HG03045 (cell line): ENCODE measurements around the gene TTC29.
"Not testable (repeated sequence)": the region's sequence is repeated elsewhere in the genome, so short reads cannot be mapped to it uniquely, and the experiment has no call there.

Experiments
- ATAC-seq: cut with Tn5 transposase; IDR thresholded peaks from one replicate; pipeline ENCODE4 v1.9.1; 2021; ENCODE audit warnings: mild to moderate bottlenecking, moderate library complexity; ENCODE audit not compliant: unreplicated experiment

TTC29 gene

DNA sequence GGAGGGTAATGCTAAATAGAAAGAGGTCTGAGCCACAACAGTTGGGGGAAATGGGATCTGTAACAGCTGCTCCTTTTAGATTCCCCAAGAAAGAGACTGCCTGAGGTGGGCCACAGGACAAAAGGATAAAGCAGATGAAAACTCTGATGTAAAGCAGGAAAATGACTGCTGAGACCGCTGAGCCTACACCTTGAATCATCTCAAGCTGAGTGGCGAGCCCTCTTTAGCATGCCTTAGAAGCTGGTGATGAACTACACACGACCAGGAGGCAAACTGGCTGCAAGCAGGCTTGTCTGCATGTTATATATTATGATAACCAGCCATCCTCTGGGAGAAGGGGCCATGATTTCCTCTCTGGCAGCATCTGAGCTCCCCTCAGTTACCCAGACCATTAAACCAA lies 88.4 kb downstream of the TTC29 start:
- no peak for ATAC-seq

DNA sequence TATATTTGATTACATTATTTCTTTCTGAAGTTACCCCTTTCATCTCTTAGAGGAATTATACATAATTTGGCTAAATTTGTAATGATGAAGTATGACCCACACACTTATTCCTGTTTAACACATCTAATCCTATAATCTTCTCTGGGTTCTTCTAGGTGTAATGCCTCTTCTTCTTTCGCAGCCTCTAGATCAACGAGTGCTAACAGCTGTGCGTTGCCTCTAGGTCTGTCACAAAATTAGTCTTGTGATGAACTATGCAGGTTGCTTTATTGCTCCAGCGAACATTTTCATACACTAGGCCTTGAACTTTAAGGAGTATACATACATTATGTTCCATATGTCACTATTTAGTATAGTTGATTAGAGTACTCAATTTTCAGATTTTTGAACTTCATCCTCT lies 89.9 kb downstream of the TTC29 start:
- ATAC-seq = no peak

DNA sequence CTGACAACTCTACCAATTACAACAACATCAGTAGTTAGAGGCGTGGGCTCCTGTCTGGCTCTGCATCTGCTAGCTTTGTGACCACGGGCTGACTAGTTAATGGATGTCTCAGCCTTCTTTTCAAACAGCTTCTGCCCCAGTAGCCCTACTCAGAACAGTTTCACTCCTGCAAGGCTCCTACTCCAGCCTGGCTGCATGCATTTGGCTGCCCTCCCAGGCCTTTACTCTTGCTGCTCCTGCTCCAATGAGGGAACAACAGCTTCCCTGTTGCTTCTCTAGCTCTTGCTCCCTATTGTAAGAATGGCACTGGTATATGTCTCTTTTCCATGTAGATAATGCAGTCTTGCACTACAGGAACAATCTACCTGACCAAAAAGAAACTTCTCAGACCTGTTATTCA lies 93.3 kb downstream of the TTC29 start:
- ATAC-seq = no peak

DNA sequence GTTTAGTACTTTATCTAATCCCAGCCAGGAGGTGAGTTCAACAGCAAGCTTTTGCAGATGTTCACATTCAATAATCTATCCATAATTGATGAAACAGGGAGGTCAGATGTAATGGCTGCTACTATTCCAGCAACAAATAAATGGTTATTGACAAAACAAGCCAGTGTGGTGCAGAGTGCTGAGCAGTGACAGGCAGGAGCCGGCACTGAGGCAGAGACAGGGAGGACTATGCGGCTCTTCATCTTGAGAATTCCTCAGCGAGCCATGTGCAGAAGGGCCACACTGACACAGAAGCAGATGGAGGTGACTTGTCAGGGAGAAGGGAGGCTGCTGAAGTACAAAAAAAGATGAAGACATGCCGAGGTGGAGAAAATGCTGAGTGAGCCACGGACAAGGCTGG lies 98.3 kb downstream of the TTC29 start:
- ATAC-seq = no peak

DNA sequence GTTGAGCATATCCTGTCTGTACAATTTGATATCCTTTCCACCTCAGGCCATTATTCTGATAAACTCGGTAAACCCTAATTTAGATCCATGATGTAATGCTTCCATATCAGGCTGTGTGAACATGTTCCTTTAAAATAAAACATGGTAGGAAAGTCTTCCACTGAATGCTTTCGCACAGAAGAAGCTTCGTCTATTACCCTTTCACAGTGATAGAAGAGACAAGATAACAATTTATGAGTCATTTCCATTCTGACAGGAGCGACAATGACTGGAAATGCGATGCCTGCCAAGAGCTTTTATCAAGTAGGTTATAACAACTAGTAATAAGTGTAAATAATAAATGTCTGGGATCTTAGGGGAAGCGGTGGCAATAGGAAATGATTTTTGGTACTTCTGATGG lies 98.8 kb downstream of the TTC29 start:
- no peak for ATAC-seq

DNA sequence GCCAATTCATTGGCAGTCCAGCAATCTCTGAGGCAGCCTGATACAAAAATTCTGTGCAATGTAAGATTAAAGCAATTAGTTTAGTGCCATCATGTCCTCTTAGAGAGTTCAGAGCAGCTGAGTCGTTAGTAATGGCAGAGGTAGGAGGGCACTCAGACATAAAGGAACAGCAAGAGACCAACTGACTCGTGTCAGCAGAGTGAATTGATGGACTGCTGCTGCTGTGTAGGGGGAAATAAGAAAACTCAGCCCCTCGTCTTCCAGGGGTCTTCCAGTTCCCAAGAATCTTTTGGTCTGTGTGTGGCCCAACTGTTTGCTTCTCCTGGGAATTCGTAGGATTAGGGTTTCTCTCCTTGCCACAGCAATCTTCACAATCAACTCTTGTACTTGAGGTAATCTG lies 100.9 kb downstream of the TTC29 start:
- ATAC-seq = no peak

DNA sequence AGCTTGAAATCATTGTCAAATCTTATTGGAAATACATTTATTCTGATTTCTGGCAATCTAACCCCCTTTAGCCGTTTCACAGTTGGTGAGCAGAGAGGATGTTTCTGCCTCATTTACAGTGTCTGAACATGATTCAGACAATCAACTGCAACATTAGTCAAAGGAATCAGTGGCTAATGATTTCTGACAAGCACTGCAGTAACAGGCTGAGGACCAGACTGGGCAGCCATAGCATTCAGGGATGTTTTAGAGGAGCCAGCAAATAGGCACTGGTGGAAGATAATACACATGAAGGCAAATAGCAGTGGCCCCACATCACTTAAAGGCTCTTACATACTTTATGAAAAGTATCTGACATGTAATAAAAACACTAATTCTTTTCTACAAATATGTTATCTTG lies 102.8 kb downstream of the TTC29 start:
- no peak for ATAC-seq

DNA sequence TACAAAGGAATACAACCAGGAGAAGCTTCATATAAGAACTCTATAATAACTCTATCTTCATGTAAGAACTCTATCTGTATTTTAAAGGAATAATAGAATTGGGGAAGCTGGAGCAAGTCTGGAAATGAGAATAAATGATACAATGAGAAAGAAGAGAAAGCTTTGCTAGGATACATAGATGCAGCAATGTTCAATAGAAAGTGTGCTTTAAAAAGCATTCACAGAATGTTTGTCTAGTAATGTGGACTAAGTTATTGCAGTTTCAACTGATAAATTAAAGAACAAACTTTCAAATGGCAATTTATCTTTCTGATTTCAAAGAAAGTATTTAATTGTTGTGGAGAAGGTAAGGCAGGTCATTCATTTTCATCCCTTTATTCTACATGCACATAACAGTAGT lies 104.9 kb downstream of the TTC29 start:
- no peak for ATAC-seq

DNA sequence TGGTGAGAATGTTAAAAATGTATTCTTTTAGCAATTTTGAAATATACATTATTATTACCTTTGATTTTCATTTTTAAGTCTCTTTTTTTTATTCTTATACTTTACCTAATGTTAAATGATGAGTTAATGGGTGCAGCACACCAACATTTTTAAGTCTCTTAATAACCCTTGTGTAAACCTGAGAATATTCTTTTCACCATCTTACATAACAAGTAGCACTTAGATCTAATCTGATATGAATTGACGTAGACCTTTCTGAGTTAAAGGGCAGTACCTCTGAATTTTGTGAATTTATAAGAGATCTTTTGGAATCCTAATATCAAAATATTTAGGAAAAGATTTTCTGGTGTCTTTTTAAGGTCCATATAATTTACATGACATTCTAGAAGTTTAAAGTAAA lies 110.6 kb downstream of the TTC29 start:
- no peak for ATAC-seq

DNA sequence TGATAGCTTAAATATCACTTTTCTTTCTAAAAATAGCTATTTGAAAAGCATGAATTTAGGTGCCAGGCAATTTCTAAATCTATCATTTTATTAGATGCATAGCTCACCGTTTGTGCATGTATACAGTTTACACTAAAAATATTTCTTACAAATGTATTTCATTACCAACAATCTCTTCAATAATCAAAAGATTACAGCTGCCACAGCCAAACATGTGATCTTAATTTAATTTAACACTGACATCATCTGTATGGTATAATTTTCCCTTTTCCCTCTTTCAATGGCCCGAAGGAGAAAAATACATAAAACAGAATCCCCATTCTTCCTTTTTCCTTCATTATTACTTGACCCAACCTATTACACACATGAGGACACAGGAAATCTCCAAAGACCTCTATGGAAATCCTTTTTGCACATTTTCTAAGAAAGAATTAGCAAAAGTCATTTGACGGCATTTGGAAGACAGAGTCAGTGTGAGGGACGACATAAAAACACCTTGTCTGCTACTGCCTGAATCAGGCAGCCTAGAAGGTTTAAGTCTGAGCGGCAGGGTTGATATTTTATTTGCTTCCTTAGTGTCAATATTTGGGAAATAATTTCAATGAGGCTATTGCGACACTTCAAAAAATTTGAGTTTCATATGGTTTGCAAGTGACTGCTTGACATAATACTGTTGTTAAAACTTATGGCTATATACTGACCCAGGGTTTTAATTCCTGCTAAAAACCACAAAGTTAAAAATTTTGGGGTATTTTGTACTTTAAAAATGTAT lies 111.2 kb downstream of the TTC29 start:
- ATAC-seq = no peak

DNA sequence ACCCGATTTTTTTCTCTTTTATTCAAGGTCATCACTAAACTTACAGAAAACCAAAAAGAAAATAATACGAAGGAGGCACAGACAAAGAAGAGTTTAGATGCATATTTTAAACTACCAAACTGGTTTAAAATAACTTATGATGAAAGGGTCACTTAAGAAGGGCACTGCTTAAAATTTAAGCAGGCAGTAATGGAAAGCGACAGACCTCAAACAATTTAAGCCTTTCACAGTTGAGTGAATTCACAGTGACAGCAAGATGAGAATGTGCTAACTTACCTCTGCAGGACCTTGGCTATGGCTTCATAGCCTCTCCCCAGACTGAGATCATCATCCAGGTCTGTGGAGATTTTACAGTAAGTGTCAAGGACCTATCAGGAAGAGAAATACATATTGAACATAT lies 112.1 kb downstream of the TTC29 start:
- no peak for ATAC-seq

DNA sequence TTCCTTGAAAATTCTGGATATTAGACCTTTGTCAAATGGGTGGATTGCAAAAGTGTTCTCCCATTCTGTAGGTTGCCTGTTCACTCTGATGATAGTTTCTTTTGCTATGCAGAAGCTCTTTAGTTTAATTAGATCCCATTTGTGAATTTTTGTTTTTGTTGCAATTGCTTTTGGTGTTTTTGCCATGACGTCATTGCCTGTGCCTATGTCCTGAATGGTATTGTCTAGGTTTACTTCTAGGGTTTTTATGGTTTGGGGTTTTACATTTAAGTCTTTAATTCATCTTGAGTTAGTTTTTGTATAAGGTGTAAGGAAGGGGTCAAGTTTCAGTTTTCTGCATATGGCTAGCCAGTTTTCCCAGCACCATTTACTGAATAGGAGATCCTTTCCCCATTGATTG lies 122.7 kb downstream of the TTC29 start:
- not testable (repeated sequence) for ATAC-seq

DNA sequence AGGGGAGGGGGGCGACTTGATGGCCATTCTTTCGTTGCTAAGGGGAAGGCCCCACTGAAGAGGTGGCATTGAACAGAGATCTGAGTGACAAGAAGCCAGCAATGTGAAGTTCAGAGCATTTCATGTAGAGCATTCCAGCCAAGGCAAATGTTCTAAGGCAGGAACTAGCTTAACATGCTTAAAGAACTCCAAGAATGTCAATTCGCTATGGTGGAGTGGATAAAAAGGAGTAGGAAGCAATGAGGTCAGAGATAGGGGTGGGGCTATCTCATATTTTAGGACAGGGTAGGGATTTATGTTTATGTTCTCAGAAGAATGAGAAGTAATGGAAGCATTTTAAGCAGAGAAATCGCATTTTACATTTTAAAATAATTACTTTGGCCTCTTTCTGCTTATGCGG lies 130.9 kb downstream of the TTC29 start:
- ATAC-seq = no peak

DNA sequence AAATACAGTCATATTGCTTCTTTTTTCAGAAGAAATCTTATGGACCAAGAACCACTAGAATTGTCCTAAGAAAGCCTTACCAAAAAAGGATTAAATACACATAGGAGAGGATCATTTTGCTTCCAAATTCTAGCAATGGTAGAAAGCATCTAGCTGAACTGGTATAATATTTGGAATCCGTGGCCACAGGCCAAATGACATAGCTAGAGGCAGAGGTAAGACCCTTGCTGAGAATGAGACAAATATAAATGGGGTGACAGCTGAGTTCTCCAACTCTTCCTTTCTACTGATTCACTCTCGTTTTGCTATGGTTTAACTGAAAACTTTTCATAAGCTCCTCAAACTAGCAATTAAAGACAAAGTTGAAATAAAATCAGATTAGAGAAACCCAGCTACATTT lies 150.0 kb downstream of the TTC29 start:
- ATAC-seq = no peak

DNA sequence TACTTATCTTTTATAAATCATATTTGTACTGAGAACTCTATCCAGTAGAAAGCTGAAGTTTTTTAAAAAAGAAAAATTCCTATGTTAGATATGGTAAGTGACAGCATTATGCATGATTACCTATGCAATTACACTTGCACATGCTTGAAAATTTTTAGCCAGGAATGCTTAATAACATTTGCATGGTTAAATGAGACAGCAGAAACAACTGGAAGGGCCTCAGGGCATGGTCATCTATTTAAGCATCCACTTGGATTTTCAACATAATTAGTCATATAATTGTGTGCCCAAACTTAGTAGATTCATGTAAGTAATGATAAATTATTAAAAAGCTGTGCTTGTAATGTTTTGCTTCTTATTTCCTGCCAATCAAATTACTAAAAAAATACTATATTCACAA lies 151.9 kb downstream of the TTC29 start:
- ATAC-seq = no peak

DNA sequence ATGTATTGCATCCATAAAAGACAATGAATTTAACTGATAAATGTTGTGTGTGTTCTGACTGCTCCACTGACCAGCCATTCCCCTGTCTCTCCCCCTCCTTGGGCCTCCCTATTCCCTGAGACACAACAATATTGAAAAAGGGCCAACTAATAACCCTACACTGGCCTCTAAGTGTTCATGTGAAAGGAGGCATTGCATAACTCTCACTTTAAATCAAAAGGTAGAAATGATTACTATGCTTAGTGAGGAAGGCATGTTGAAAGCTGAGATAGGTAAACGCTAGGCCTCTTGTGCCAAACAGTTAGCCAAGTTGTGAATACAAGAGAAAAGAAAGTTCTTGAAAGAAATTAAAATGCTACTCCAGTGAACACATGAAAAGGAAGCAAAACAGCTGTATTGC lies 154.2 kb downstream of the TTC29 start:
- no peak for ATAC-seq

DNA sequence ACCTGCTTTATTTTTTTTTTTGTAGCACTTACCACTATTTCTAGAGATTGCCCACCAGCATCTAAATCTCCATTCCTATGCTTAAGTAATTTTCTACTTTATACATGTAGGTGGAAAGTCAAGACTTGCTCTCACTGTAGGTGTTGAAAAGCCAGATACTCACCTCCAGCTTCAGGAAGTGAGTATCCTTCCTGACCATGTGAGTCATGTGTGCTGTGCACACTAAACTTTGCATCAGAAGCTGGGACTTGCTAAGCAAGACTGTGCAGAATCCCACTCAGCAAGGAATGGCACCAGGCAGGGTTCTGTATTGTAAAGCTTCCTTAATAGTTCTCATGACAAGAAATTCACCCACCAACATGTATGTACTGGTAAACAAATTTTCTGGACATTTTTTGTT lies 155.1 kb downstream of the TTC29 start:
- no peak for ATAC-seq

DNA sequence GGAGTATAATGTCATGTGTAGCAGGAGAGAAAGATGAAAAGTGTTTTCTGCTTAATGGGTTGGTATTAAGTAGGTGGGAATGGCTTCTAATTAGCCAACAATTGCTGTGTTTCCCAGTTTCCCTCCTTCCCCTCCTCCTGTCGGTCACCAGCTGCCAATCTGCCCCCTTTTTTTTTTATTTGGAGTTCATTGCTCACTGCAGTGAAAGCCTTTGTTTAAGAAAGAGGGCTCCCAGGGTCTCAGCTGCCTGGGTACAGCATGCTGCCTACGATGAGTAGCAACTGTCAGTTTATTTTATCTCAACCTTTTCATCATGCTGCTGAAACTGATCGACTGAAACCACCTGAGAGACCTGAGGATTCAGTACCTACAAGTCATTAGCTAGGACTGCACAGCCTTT lies 157.9 kb downstream of the TTC29 start:
- ATAC-seq = no peak

DNA sequence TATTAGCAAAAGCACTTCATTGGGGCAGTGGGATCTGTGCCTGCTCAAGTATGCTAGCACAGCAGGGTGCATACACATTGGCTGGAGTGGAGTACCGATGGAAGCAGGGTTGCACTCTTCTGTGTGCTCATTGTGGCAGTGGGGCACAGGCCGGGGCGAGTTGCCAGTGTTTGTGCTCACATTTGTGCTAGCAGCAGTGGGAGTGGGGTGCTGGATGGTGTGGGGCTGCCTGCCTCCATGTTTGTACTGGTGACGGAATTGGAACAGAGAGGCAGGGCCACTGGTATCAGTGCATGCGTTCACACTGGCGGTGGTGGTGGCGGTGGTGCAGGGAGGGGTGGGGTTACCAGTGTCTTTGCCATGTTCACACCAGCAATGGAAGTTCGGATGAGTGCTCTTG lies 169.0 kb downstream of the TTC29 start:
- ATAC-seq = no peak

DNA sequence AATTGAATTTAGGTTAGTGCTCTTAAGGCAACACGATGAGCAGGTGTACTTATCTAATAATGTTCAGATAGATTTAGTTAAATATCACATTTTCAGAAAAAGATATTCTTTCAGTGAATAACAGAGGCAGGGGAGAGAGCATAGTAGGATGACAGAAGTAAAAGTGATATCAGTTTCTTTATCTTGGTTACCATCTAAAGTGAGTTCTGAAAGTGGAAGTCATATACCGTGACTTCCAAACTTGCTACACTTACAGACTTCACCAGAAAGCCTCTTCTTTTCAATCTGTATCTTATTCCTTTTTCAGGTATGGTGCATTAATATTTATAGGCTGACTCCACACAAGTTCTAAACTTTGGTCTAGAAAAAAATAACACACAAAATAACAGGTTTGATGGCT lies 182.1 kb downstream of the TTC29 start:
- no peak for ATAC-seq

DNA sequence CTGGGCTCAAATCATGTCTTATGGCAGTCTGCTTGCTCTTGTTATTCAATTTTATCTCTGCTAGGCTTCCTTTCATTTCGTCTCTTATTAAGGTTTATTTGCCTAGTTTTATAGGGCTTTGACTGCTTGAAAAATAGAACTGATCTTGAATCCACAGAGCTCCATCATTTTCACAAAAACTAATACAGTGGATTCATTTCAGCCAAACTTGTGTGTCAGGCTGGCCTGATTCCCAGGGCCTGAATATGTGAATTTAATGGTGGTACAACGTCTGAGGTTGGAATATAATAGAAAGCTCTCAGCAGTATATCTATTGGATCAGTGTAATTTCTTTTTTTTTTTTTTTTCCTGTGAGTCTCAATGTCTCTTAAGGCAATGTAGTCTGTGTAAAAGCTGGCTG lies 183.6 kb downstream of the TTC29 start:
- no peak for ATAC-seq

DNA sequence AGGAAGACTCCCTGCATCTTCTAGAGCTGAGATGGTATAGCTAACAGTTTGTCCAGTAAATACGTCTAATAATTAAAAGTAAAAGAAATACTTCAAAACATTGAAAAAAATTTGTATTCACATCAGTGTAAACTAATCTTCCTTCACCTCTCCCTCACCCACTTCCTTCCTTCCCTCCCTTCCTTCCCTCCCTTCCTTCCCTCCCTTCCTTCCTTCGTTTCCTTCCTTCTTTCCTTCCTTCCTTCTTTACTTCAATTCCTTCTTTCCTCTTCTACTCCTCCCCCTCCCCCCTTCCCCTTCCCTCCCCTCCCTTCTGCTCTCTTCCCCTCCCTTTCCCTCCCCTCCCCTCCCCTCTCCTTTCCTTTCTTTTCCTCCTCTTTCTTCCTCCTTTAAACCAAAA lies 203.2 kb downstream of the TTC29 start:
- no peak for ATAC-seq

DNA sequence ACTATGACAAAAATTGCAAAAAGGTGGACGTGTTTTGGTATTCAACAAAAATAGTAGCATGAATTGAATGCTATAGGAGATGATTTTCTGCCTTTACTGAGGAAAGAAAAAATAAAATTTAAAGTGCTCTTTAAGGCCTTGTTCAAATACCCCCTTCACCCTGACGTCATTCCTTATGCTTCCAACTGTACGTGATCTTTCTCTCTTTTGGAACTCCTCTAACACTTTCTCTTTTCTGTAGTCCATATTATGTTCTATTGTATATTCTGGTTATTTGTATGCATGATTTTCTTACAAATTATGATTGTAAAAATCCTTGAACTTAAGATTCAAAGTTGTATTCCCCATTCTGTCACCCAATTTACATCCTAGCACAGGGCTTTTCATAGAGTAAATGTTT lies 206.5 kb downstream of the TTC29 start:
- no peak for ATAC-seq
